ENCODE measurements around the gene SYCP2L.
"Not testable (repeated sequence)": the region's sequence is repeated elsewhere in the genome, so short reads cannot be mapped to it uniquely, and the experiment has no call there.

The SYCP2L gene

DNA sequence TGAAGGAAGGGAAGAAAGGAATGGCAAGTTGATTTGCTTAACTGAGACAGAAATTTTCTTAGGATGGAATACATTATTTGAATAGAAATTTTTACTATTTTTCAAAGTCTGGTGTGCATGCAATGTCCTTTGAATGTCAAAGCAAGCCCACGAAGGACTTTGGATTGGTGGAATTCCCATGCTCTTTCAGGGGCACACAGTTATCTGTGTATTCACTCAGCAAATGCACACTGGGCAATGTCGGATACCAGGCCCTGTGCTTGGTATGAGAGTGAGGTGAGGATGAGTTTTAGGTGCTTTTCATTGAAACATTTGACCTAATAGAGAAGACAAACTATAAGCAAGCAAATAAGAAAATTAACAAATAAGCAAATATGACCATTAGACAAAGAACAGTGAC lies 73.3 kb downstream of the SYCP2L start:
- DNase-seq = no peak

- DNase-seq = no peak
These were observed 75.0 kb downstream of the SYCP2L start for GRCh38 chr6:10961837-10962236.

- DNase-seq = no peak
These were observed 75.8 kb downstream of the SYCP2L start for GRCh38 chr6:10962673-10963072.

DNA sequence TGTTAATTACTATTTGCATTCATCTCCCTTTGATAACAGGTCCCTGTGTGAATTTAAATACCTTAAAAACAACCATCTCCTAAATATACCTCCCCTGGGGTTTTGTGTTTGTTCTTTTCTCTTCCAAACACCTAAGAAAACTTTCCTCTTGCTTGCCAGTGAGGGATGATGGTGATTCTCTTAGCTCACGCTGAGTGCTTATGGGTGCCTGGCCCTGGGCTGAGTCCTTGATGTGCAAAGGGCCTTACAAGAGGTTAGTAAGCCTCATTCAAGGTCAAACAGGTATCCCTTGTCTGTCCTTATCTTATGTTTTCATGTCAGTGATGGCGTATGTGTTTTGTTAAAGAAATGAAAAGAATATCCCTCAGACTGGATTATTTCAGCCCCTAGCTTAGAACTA lies 76.3 kb downstream of the SYCP2L start:
- DNase-seq = no peak

DNA sequence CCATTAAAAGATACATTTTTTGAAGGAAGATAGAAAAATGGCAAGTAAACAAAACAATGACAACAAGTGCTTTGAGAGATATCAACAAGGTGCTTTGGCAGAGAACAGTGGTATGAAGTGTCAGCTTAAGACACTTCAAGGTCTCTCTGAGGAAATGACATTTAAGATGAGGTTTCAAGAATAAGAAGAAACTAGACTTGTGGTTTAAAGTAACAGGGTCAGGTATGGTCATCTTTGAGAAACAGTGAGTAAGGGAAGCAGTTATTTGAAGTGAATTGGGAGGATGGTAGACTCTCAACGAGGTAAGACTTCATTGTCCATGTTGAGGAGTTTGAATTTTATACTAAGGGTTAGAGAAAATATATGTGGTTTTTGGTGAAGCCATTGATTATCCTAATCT lies 77.8 kb downstream of the SYCP2L start:
- DNase-seq = no peak

DNA sequence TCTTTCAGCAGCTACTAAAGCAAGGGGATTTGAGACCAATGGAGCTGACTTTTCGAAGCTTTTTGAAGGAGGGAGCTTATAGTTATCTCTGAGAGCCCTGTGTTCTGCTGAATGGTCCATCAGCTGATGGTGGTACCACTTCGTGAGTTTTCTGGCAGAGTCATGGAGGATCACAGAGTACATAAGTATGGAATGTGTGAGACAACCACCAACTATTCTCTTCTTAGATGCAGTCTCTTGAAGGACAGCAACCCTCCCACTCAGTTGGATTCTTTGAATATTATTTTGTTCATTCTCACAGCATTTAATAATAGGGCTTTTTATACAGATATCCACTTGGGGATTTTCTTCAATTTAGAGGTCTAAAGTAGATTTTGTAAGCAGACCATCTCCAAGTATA lies 81.9 kb downstream of the SYCP2L start:
- no peak for DNase-seq

DNA sequence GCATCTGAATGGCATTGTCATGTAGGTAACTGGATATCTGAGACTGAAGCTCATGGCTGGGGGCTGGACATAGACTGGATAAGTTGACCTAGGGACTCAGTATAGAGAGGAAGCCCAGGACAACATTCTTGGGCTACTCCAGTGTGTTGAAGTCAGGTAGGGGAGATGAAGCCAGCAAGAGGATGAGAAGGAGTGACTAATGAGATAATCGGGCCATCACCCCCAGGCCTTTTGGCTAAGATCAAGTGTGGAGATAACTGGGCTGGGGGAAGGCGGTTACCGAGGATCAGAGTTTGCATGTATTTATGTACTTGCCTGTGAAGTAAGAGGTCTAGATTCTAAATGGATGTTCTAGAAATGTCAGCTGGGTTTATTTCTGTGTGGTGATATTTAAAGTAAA lies 83.9 kb downstream of the SYCP2L start:
- DNase-seq = no peak

DNA sequence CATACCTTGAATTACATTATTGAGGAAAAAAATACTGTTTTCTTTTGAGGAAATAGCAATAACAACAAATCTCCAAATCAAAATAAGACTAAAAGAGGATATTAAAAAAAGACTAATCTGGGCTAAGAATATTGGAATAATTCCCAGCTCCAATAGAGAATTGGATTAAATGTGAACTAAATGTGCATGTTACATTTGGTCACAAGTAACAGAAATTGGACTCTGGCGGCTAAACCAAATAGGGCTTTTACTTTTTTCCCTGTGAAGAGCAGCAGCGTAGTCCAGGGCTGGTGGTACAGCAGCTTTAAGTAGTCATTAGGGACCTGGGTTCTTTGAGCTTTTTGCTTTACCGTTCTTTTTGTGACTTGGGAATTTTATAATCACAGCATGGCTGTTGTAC lies 85.3 kb downstream of the SYCP2L start:
- DNase-seq = no peak

DNA sequence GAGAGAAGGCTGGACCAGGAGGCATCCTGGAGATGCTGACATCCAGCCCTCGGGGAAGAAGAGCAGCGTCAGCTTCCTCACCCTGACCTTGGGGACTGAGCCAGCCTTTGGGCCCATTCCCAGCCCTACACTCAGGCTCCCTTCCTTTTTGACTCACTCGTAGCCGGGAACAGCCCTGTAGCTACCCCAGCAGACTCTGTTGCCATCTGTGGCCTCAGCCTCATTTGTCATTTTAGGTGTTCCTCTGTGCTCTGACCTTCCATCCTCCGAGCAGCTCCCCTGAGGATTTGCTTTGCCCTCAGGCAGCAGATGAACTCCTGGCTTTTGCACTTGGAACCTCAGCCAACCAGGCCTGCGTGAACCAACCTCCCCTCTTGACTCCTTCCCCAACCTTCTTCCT lies 89.7 kb downstream of the SYCP2L start:
- DNase-seq = no peak

GRCh38 chr6:10977231-10977968 lies 90.5 kb downstream of the SYCP2L start:
- no peak for DNase-seq

DNA sequence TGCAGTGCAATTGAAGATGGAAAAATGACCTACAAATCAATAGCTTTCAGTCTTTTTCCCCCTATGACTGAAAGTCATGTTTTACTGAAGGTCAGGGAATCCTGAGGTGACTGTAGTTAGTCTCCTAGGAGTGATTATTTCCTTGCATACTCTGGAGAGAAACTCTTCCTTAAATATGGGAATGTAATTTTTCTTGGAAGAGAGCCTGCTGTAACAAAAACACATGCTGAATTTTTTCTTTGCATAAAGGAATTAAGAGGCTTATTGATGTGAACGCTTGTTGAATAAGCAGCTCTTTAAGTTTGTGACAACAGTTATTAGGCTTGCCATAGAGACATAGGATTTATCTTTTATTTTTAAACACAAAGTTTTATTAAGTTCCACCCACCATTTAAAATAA lies 92.8 kb downstream of the SYCP2L start:
- DNase-seq = no peak

DNA sequence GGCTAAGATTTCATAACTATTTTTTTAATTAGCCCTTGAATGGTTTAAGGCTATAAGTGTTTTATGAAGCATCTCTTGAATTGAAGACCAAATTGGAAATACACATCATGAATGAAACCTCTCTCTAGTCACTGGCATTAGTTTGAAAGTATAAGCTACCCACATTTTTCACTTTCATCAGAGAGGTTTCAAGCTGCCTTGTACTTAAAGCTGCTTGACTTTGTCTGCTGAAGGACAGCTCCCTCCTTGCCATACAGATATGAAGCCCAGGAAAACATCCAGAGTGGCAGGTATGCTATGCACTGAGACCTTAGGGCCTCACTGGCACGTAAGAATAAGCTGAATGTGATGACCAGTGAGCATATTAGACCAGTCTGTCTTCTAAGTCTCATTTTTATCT lies 94.6 kb downstream of the SYCP2L start:
- no peak for DNase-seq

- not testable (repeated sequence) for DNase-seq
These were observed 98.1 kb downstream of the SYCP2L start for GRCh38 chr6:10984959-10985358.

- no peak for DNase-seq
These were observed 102.7 kb downstream of the SYCP2L start for GRCh38 chr6:10989587-10989986.

DNA sequence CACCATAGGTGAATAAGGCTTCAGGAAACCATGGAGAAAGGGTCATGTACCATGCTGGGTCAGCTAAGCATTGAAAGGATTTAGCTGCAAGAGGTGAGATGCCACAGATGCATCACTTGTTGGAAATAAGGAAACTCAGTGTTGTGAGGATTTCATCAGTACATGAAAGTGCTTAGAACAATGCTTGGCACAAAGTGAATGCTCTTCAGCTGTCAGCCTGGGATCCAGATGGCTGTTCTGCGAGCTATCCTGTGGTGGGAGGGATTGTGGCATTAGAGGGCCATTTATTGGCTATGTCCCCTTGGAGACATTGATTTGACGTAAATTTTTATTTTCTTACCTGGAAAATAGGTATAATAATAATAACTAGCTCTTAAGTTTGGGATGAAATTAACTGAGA lies 104.3 kb downstream of the SYCP2L start:
- no peak for DNase-seq

DNA sequence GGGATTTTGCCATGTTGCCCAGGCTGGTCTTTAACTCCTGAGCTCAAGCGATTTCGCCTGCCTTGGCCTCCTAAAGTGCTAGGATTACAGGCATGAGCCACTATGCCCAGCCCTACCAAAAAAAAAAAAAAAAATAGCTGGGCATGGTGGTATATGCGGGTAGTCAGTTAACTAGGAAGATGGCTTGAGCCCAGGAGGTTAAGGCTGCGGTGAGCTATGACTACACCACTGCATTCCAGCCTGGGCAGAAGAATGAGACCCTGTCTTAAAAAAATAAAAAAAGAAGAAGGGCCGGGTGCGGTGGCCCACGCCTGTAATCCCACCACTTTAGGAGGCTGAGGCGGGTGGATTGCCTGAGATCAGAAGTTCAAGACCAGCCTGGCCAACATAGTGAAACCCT lies 107.0 kb downstream of the SYCP2L start:
- no peak for DNase-seq

DNA sequence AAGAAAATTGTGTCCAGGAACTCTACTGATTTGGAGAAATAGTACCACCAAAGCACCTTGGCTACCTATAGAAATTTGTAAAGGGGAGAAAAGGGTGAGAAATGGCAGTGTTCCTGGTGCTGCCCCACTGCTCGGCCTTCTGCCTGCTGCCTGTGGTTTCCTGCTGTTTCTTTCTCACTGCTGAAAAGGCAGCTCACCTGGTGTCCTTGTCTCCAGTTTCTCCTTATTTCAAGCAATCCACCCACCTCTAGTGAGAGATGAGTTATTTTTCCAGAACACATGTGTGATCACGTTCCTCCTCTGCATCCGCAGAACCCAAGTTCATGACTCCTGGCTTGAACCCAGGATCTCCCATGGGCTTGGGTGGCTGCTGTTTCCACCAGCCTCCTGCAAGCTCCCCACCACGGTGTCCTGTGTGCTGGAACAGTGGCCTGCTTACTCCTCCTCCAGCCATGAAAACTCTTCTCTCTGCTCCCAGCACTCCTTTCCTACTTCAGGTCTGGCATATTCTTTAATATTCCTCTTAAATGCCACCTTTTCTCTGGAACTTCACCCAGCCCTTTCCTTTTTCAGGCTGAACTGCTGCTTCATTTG lies 108.4 kb downstream of the SYCP2L start:
- DNase-seq = no peak

DNA sequence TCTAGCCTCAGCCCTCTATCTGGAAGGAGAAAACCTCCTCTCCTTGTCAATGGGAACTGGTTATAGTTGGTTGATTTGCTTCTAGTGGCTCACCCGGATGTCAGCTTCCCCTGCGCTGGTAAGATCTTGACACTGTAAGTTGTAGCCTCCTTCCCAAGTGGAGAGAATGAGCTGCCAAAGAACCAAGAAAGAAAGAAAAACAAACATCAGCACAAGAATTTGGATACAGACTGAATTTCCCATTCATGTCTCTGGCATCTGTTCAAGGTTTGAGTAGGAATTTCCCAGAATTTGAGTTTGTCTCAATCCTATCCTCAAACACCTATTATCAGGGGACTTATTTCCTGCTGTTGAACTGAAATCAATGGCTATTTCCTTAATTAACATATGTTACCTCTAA lies 113.1 kb downstream of the SYCP2L start:
- DNase-seq = no peak

DNA sequence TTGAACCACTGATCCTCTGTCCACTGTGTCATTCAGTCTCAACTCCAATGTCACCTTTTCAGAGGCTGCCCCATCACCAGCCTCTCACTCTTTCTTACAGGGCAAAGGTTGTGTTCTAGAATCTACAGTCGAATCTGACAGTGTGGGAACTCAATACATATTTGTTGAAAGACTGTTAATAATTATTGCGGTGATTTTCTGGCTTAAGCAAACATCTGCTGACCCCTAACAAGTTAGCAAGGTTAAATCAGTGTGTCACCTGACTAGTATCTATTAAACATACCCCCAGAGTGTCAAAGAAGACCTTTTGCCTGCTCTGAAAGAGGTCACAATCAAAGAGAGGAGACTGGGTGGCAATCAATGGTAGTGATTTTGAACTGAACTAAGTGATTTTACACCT lies 115.3 kb downstream of the SYCP2L start:
- no peak for DNase-seq

DNA sequence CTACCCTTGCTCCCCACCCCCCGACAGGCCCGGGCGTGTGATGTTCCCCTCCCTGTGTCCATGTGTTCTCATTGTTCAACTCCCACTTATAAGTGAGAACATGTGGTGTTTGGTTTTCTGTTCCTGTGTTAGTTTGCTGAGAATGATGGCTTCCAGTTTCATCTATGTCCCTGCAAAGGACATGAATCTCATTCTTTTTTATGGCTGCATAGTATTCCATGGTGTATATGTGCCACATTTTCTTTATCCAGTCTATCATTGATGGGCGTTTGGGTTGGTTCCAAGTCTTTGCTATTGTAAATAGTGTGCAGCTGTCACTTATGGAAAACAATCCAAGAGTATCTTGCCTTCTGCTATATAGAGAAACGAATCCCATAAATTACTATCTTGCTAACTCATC lies 116.4 kb downstream of the SYCP2L start:
- not testable (repeated sequence) for DNase-seq

DNA sequence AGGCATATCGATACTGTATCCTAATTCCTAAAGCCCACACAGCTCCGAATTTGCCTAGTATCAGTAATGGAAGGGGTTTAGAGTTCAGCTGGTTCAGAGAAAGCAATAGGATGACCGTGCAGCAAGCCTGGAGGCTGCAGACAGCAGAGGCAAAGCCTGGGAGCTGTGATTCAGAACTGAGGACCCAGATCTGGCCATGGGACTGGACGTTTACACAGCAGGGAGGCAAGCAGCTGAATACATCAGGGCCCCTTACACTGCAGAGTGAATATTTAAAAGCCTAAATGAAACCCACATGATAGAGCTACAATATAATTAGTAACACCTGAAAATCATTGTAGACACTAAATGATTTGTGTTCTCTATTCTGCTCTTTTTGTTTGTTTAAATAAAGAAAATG lies 119.2 kb downstream of the SYCP2L start:
- no peak for DNase-seq

DNA sequence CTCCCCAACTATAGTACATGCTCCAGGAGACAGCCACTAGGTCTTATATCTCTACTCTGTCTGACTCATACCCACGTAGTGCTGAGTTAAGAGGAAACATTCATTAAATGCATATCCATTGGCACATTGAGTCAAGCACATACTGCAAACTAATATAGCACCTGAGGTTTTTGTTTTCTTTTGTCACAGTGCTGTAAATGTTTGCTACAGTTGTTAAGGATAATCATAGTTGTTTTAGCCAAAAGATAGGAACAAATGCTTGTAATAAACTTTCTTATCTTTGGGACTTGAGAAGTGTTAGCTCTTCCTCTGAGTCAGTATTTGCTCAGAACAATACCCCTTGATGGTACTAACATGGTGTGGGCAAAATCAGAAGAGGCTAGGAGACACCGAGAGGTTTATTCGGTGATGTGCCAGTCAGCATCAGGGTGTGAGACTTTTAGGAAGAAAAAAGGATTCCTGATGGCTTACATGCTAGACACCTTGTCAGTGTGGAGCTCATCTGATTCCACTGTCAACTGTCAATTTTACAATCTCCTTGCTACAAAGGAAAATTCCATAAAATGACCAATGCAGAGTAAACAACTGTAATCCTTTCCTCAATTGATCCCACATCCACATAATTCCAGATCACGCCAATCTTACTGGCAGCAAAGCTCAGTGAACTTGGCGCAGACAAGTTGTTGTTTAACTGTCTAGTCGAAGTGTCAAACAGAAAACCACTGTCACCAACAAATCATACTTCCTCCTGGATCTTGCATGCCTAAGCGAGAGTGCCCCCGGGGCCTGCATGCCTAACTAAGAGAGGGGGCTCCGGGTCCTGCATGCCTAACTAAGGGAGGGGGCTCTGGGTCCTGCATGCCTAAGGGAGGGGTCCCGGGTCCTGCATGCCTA lies 121.1 kb downstream of the SYCP2L start:
- no peak for DNase-seq

- DNase-seq = no peak
These were observed 122.0 kb downstream of the SYCP2L start for GRCh38 chr6:11008821-11009220.

DNA sequence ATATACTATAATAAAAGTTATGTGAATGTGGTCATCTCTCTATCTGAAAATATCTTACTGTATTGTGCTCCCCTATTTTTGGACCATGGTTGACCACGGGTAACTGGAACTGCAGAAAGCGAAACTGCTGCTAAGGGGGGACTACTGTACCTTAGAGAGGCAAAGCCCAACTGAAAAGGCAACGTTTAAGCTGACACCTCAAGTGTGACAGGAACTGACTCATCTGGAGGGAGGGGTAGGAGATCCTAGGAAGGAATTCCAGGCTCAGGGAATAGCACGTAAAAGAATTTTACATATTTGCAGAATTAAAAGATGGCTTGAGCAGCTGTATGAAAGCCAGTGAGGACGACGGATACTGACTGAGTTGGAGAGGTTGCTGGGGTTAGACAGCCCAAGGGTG lies 122.5 kb downstream of the SYCP2L start:
- no peak for DNase-seq

Measured in CD4-positive, alpha-beta T cell treated with Interleukin-4 for 1 hour (primary cell).